K562 (cell line): ENCODE data around the gene TRIM62. TPM values are rescaled to one million over a fixed set of nuclear protein-coding genes. Genes with fewer than 3 reads are reported as not detected.

Experiments
- ATAC-seq: fragments of 200-7000 bp; cut with Tn5 transposase; 3 replicates; pipeline ENCODE4 v1.9.1; 2020; ENCODE audit warnings: moderate library complexity
- BruUV-seq: library from RNA; stranded (reverse); fragments of 400-500 nt; replicated peaks from 2 replicates; lab custom pipeline; 2021; lab: Mats Ljungman, UMichigan
- CTCF ChIA-PET: fragments of 300-600 bp; formaldehyde crosslinking; extraction: SDS; loops from one replicate; lab custom pipeline; 2021; ENCODE audit warnings: low intra/inter-chr PET ratio; lab: Yijun Ruan, JAX
- POLR2A ChIA-PET: fragments of 300-600, 350-650 bp; sonication (Branson Sonifier 250); formaldehyde crosslinking; extraction: SDS; loops from one replicate; lab custom pipeline; 2021; ENCODE audit warnings: antibody characterized with exemption, inconsistent platforms; lab: Yijun Ruan, JAX
- DNase-seq, 4 experiments: peaks; one replicate each; pipeline versions ENCODE4 v3.0.0 to v3.0.0-alpha.2; 2011 to 2018; ENCODE audit warnings: low spot score in 3 of 4, mixed read lengths in 3 of 4; ENCODE audit errors: extremely low read depth in 1 of 4
- FAIRE-seq: peaks from 2 replicates; lab custom pipeline; 2011; peaks lifted over from hg19 to GRCh38; lab: Jason Lieb, UNC
- H2AFZ ChIP-seq: 2 replicates; pipeline ENCODE4 v1.6.0; 2011; ENCODE audit warnings: low read depth, low read length, control low read depth, inconsistent platforms
- H3K27ac ChIP-seq: fragments of 200-600 bp; 3 replicates; pipeline ENCODE4 v1.8.0; 2011; ENCODE audit warnings: low read depth, mild to moderate bottlenecking, control low read depth, inconsistent platforms, low read length, moderate library complexity, mixed read lengths; ENCODE audit errors: extremely low read depth
- H3K27me3 ChIP-seq, 2 experiments: fragments of 300-600 bp in 1 of 2; 2 replicates in 1 of 2; 3 replicates in 1 of 2; pipeline versions ENCODE4 v1.6.0 to v1.8.0; 2011; ENCODE audit warnings: inconsistent platforms in 2 of 2, low read length in 2 of 2, mild to moderate bottlenecking in 1 of 2, mixed read lengths in 1 of 2, moderate library complexity in 1 of 2; ENCODE audit not compliant: control insufficient read depth in 2 of 2, insufficient read depth in 2 of 2
- H3K36me3 ChIP-seq: fragments of 300-600 bp; 3 replicates; pipeline ENCODE4 v1.8.0; 2011; ENCODE audit warnings: mild to moderate bottlenecking, low read length, inconsistent platforms; ENCODE audit not compliant: control insufficient read depth, insufficient read depth
- H3K4me1 ChIP-seq, 2 experiments: fragments of 200-600 bp in 1 of 2; replicated peaks in 1 of 2; 2 replicates in 1 of 2; 3 replicates in 1 of 2; pipeline versions ENCODE4 v1.5.1 to v1.8.0; 2011; ENCODE audit warnings: inconsistent platforms in 2 of 2, low read length in 2 of 2, mild to moderate bottlenecking in 1 of 2, mixed read lengths in 1 of 2, moderate library complexity in 1 of 2; ENCODE audit not compliant: control insufficient read depth in 2 of 2, insufficient read depth in 2 of 2
- H3K4me2 ChIP-seq: 2 replicates; pipeline ENCODE4 v1.6.1; 2011; ENCODE audit warnings: low read length, control low read depth, inconsistent platforms, mixed read lengths; ENCODE audit not compliant: insufficient read depth
- H3K4me3 ChIP-seq: fragments of 200-600 bp; sonication (generic), shearing (Covaris generic); 2 replicates; pipeline ENCODE4 v1.5.1; 2016; ENCODE audit warnings: control low read depth, inconsistent platforms
- H3K79me2 ChIP-seq: fragments of 200-600 bp; 3 replicates; pipeline ENCODE4 v1.8.0; 2011; ENCODE audit warnings: low read length, inconsistent platforms; ENCODE audit not compliant: control insufficient read depth, insufficient read depth
- H3K9ac ChIP-seq, 2 experiments: 2 replicates each; pipeline versions ENCODE4 v1.6.0 to v1.6.1; 2011; ENCODE audit warnings: low read depth in 2 of 2, low read length in 2 of 2, control low read depth in 1 of 2, inconsistent platforms in 1 of 2, mild to moderate bottlenecking in 1 of 2, mixed read lengths in 1 of 2; ENCODE audit not compliant: insufficient read depth in 1 of 2
- H3K9me1 ChIP-seq: one replicate; pipeline ENCODE4 v1.6.0; 2011; ENCODE audit warnings: inconsistent platforms, mild to moderate bottlenecking, low read length, moderate library complexity; ENCODE audit not compliant: control insufficient read depth, insufficient read depth
- H3K9me3 ChIP-seq: replicated peaks from 2 replicates; pipeline ENCODE4 v1.5.1; 2011; ENCODE audit warnings: low read depth, low read length, inconsistent platforms; ENCODE audit not compliant: control insufficient read depth, insufficient read depth
- H4K20me1 ChIP-seq: replicated peaks from 2 replicates; pipeline ENCODE4 v1.6.1; 2011; ENCODE audit warnings: low read length, inconsistent platforms, mixed read lengths; ENCODE audit not compliant: control insufficient read depth, insufficient read depth
- CTCFL ChIP-seq: IDR thresholded peaks from 2 replicates; pipeline ENCODE4 v1.6.1; 2011; ENCODE audit warnings: borderline replicate concordance, low read depth, mild to moderate bottlenecking, moderate library complexity, low read length; ENCODE audit not compliant: insufficient read depth, poor library complexity, severe bottlenecking
- FOXJ2 ChIP-seq: fragments of 200-800 bp; sonication (Bioruptor generic); IDR thresholded peaks from 2 replicates; pipeline ENCODE4 v1.6.1; 2016; ENCODE audit warnings: missing genetic modification characterization, missing compliant biosample characterization
- GTF2A2 ChIP-seq: IDR thresholded peaks from 2 replicates; pipeline ENCODE4 v1.6.1; 2016; ENCODE audit warnings: mild to moderate bottlenecking, missing genetic modification characterization, missing compliant biosample characterization
- RAD21 ChIP-seq, 2 experiments: fragments of 250-450 bp in 1 of 2; fragments of 450-650 bp in 1 of 2; sonication (Bioruptor Pico) in 1 of 2; formaldehyde crosslinking in 1 of 2; IDR thresholded peaks in 1 of 2; conservative IDR thresholded peaks in 1 of 2; 2 replicates each; pipeline versions ENCODE4 v1.4.0 to v1.8.0; 2020 to 2022; ENCODE audit warnings: mild to moderate bottlenecking in 2 of 2, moderate library complexity in 1 of 2
- RBM25 ChIP-seq: fragments of 200-400 bp; formaldehyde crosslinking; IDR thresholded peaks from 2 replicates; pipeline ENCODE4 v1.6.1; 2018; ENCODE audit warnings: low read length, low read depth, moderate library complexity; ENCODE audit not compliant: severe bottlenecking
- RCOR1 ChIP-seq, 2 experiments: IDR thresholded peaks; 2 replicates each; pipeline ENCODE4 v1.6.1; 2012; ENCODE audit warnings: low read depth in 2 of 2, low read length in 2 of 2, borderline replicate concordance in 1 of 2, improper control_type of control experiment in 1 of 2
- RFX1 ChIP-seq: fragments of 450-650 bp; IDR thresholded peaks from 2 replicates; pipeline ENCODE4 v1.6.1; 2016; ENCODE audit warnings: mild to moderate bottlenecking, moderate library complexity
- TEAD4 ChIP-seq, 2 experiments: sonication (generic) in 1 of 2; formaldehyde crosslinking in 1 of 2; IDR thresholded peaks; 2 replicates each; pipeline versions ENCODE4 v1.6.1 to v1.8.0; 2012 to 2022; ENCODE audit warnings: borderline replicate concordance in 1 of 2, inconsistent platforms in 1 of 2, low read length in 1 of 2, mild to moderate bottlenecking in 1 of 2, missing genetic modification reagents in 1 of 2
- U2AF2 ChIP-seq: fragments of 200-400 bp; formaldehyde crosslinking; optimal IDR thresholded peaks from 2 replicates; pipeline ENCODE3; 2017; ENCODE audit warnings: low read depth, mild to moderate bottlenecking, low read length
- ZNF740 ChIP-seq, 3 experiments: fragments of 200-800 bp in 1 of 3; sonication (Bioruptor generic) in 1 of 3; sonication (generic) in 1 of 3; formaldehyde crosslinking in 1 of 3; IDR thresholded peaks; 2 replicates each; pipeline versions ENCODE4 v1.6.1 to v1.8.0; 2016 to 2022; ENCODE audit warnings: mild to moderate bottlenecking in 2 of 3, missing compliant biosample characterization in 2 of 3, missing genetic modification characterization in 2 of 3, missing genetic modification reagents in 1 of 3
- WGBS: fragments of 100-300 bp; shearing (Covaris generic); methylation state at CpG from one replicate; pipeline ENCODE4 v1.1.6; 2016; ENCODE audit warnings: low coverage, mixed read lengths; ENCODE audit not compliant: insufficient coverage; ENCODE audit errors: missing lambda C conversion rate; 5-methylcytosine and 5-hydroxymethylcytosine counted together
- in situ Hi-C: fragments of 300-500 bp; cut with MboI; formaldehyde crosslinking; loops from 4 replicates; pipeline ENCODE4 v1.15.0; 2018; ENCODE audit warnings: inconsistent platforms, mixed read lengths
- intact Hi-C: fragments of 100-400 bp; cut with micrococcal nuclease; formaldehyde crosslinking; loops from 2 replicates; pipeline ENCODE4 v1.14.2; 2022
- polyA plus RNA-seq, 8 experiments: library from polyadenylated mRNA; depleted of rRNA in 4 of 8; stranded (reverse) in 5 of 8; unstranded in 3 of 8; fragments of >200 nt; fragmentation: Nextera tagmentation in 2 of 8; fragmentation: Illumina TruSeq in 1 of 8; extraction: Ambion mirVana in 2 of 8; extraction: Trizol in 1 of 8; gene quantifications; 2 replicates each; pipeline versions ENCODE4 v1.2.1 to v1.2.3, GENCODE V29; 2011 to 2014; ENCODE audit warnings: inconsistent platforms in 1 of 8, missing spikeins in 1 of 8
- total RNA-seq, 7 experiments: library from RNA; depleted of rRNA in 6 of 7; stranded (reverse); fragments of >200 nt in 6 of 7; fragmentation: Illumina TruSeq in 2 of 7; extraction: Trizol in 2 of 7; gene quantifications; 2 replicates each; pipeline versions ENCODE4 v1.2.1 to v1.2.3, GENCODE V29; 2011 to 2021; ENCODE audit warnings: low replicate concordance in 1 of 7

Gene TRIM62
- total and polyA plus RNA-seq, 9 of the 15 experiments (the other 6 are each of a cell fraction or from before 2014, with no cell fraction given): 0.18 to 2.3 (median 0.52) TPM

- no peak overlapping the region for H3K4me3 ChIP-seq
- H2AFZ ChIP-seq: no peak overlapping the region
- H3K79me2 ChIP-seq: no peaks in the 10 kb centered on the region
- peaks cover 7 to 24% of the 10 kb centered on the region in 2 experiments; a peak in 4 of 5 replicates for H3K27me3 ChIP-seq
- peaks cover 2 to 5% of the 10 kb centered on the region in 2 experiments; a peak in 4 of 5 replicates for H3K4me1 ChIP-seq
- intact Hi-C loops: no loop called here
- no peaks in the 10 kb centered on the region for H3K36me3 ChIP-seq
- 5% methylated on average over 3 of the region's 3 CpGs for WGBS
- H3K9me1 ChIP-seq: no peaks in the 10 kb centered on the region
- FAIRE-seq (no peak), DNase-seq (no peak), ATAC-seq (no peak)
- no peak for TF ChIP-seq U2AF2
- peak; percentile 32 for TF ChIP-seq RBM25
- no peak overlapping the region for H3K9ac ChIP-seq
- in situ Hi-C loops: no loop called here
- no peaks in the 10 kb centered on the region for H3K9me3 ChIP-seq
- ChIA-PET CTCF (no interaction called here), POLR2A (no interaction called here)
- H3K27ac ChIP-seq: no peak overlapping the region
- no peak overlapping the region for H3K4me2 ChIP-seq
- no TSS peak for BruUV-seq
- H4K20me1 ChIP-seq: no peaks in the 10 kb centered on the region
Measured at GRCh38 chr1:33148615-33149014, 33.2 kb downstream of the TRIM62 start.

DNA sequence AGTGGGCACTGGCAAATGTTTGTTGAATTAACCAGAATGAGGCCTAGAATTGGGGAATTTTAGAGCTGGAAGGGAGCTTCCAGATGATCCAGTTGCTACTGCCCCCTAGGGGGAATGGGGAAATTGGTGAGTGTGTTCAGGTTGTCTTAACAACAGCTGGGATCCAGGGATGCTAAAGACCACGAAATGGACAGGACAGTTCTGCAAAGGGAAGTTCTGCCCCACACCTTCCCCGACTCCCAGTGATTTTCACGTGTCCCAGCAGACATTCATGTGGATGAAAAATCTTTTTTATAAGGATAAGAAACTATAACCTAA lies 33.9 kb downstream of the TRIM62 start:
- Histone ChIP-seq H4K20me1 (no peaks in the 10 kb centered on the region), H3K36me3 (no peaks in the 10 kb centered on the region), H3K4me2 (no peak overlapping the region), H3K79me2 (no peaks in the 10 kb centered on the region), H3K27me3 (peaks cover 6 to 18% of the 10 kb centered on the region in 2 experiments; a peak in 4 of 5 replicates), H3K9me3 (no peaks in the 10 kb centered on the region), H3K9me1 (no peaks in the 10 kb centered on the region), H3K9ac (no peak overlapping the region), H3K4me3 (no peak overlapping the region), H2AFZ (no peak overlapping the region), H3K4me1 (peaks cover 5 to 9% of the 10 kb centered on the region in 2 experiments), H3K27ac (no peak overlapping the region)
- ChIA-PET CTCF (interaction anchor here (1.8 kb wide), 1 partner anchor 53 kb away, joined by 4 read pairs; no protein-coding TSS in a partner anchor), POLR2A (interaction anchor here (0.6 to 0.7 kb wide), 2 partner anchors 13 to 423 kb away, joined by 3 read pairs; no protein-coding TSS in a partner anchor)
- peak; percentile 46 to 61 (median 56) for DNase-seq
- intact Hi-C loops: no loop called here
- peak; percentile 70 for FAIRE-seq
- no TSS peak for BruUV-seq
- ATAC-seq: peak; percentile 60
- 2% methylated on average over 3 of the region's 3 CpGs for WGBS
- in situ Hi-C loops: no loop called here
- TF ChIP-seq TEAD4 (IDR thresholded peaks at IDR 0.05; ENCODE audit: low read length): 0 out of 2 replicates have a peak, but pooled peaks have one; percentile 17
- no peak for TF ChIP-seq TEAD4 (CRISPR knock-in tag; IDR thresholded peaks at IDR 0.05; ENCODE audit: borderline replicate concordance)
- TF ChIP-seq FOXJ2 (tag): no peak
- TF ChIP-seq ZNF740 (CRISPR knock-in tag; IDR thresholded peaks at IDR 0.05): no peak
- no peak for TF ChIP-seq ZNF740 (tag; IDR thresholded peaks at IDR 0.05)
- TF ChIP-seq RAD21 (CRISPR knock-in tag; conservative IDR thresholded peaks at IDR 0.05 in 1 of 2, IDR thresholded peaks at IDR 0.05 in 1 of 2): peak in 1 of 2 experiments; percentile 59; a peak in 2 of 4 replicates
- TF ChIP-seq GTF2A2 (tag): no peak
- peak; percentile 75 for TF ChIP-seq CTCFL
- TF ChIP-seq RCOR1 (IDR thresholded peaks at IDR 0.05; ENCODE audit: borderline replicate concordance in 1 of 2, low read depth in 2 of 2, low read length in 2 of 2): peak in 1 of 2 experiments; percentile 71; a peak in 1 of 4 replicates
- peak; percentile 66 for TF ChIP-seq RFX1
